H9 (cell line): Measurements from ENCODE around the gene UCKL1. TPM values are rescaled to one million over a fixed set of nuclear protein-coding genes. Genes with fewer than 3 reads are reported as not detected.

Experiments used
- DNase-seq: peaks from one replicate; pipeline ENCODE4 v3.0.0-alpha.2; 2017
- H2AFZ ChIP-seq: one replicate; pipeline ENCODE4 v1.6.1; 2013; ENCODE audit warnings: mild to moderate bottlenecking, low read length, control low read depth, moderate library complexity
- H2AK5ac ChIP-seq: 2 replicates; pipeline ENCODE4 v1.6.1; 2013; ENCODE audit warnings: low read length, control low read depth, mixed read lengths; ENCODE audit not compliant: insufficient read length
- H2BK120ac ChIP-seq: one replicate; pipeline ENCODE4 v1.6.1; 2013; ENCODE audit warnings: low read depth, mild to moderate bottlenecking, low read length, control low read depth, inconsistent platforms; ENCODE audit not compliant: poor library complexity, severe bottlenecking
- H2BK12ac ChIP-seq: 2 replicates; pipeline ENCODE4 v1.6.1; 2013; ENCODE audit warnings: low read length, control low read depth, mixed read lengths, low read depth; ENCODE audit not compliant: insufficient read length
- H2BK15ac ChIP-seq: 2 replicates; pipeline ENCODE4 v1.6.1; 2013; ENCODE audit warnings: low read depth, low read length, control low read depth
- H2BK20ac ChIP-seq: one replicate; pipeline ENCODE4 v1.6.1; 2013; ENCODE audit warnings: low read depth, mild to moderate bottlenecking, low read length, control low read depth, inconsistent platforms; ENCODE audit not compliant: poor library complexity, severe bottlenecking
- H2BK5ac ChIP-seq: 2 replicates; pipeline ENCODE4 v1.6.1; 2013; ENCODE audit warnings: low read length, control low read depth, mixed read lengths; ENCODE audit not compliant: insufficient read length
- H3K14ac ChIP-seq: 2 replicates; pipeline ENCODE4 v1.6.1; 2013; ENCODE audit warnings: low read length, control low read depth; ENCODE audit not compliant: insufficient read depth
- H3K18ac ChIP-seq: 2 replicates; pipeline ENCODE4 v1.6.1; 2013; ENCODE audit warnings: low read depth, mild to moderate bottlenecking, mixed read lengths, low read length, control low read depth; ENCODE audit not compliant: insufficient read length
- H3K23ac ChIP-seq: 2 replicates; pipeline ENCODE4 v1.6.1; 2013; ENCODE audit warnings: low read length, control low read depth, mixed read lengths, low read depth; ENCODE audit not compliant: insufficient read length
- H3K23me2 ChIP-seq: 2 replicates; pipeline ENCODE4 v1.6.1; 2013; ENCODE audit warnings: low read depth, mild to moderate bottlenecking, mixed read lengths, low read length, control low read depth; ENCODE audit not compliant: insufficient read length, poor library complexity, severe bottlenecking
- H3K27ac ChIP-seq: 2 replicates; pipeline ENCODE4 v1.5.1; 2013; ENCODE audit warnings: low read length, control low read depth, mixed read lengths, low read depth; ENCODE audit not compliant: insufficient read length
- H3K27me3 ChIP-seq: 2 replicates; pipeline ENCODE4 v1.6.1; 2013; ENCODE audit warnings: low read length, control low read depth, inconsistent platforms; ENCODE audit not compliant: insufficient read depth
- H3K4ac ChIP-seq: 2 replicates; pipeline ENCODE4 v1.6.1; 2013; ENCODE audit warnings: low read depth, mild to moderate bottlenecking, control low read depth, inconsistent platforms, low read length, moderate library complexity
- H3K4me1 ChIP-seq: 2 replicates; pipeline ENCODE4 v1.6.1; 2013; ENCODE audit warnings: low read length, control low read depth, inconsistent platforms; ENCODE audit not compliant: insufficient read depth
- H3K4me2 ChIP-seq: 2 replicates; pipeline ENCODE4 v1.6.1; 2013; ENCODE audit warnings: low read length, control low read depth, mixed read lengths; ENCODE audit not compliant: insufficient read length, insufficient read depth
- H3K56ac ChIP-seq: 2 replicates; pipeline ENCODE4 v1.6.1; 2013; ENCODE audit warnings: low read depth, mild to moderate bottlenecking, mixed read lengths, low read length, control low read depth; ENCODE audit not compliant: insufficient read length
- H3K79me1 ChIP-seq: 2 replicates; pipeline ENCODE4 v1.6.1; 2013; ENCODE audit warnings: low read depth, mild to moderate bottlenecking, moderate library complexity, low read length, control low read depth, inconsistent platforms; ENCODE audit not compliant: insufficient read depth, poor library complexity, severe bottlenecking
- H3K79me2 ChIP-seq: 2 replicates; pipeline ENCODE4 v1.6.1; 2013; ENCODE audit warnings: low read length, control low read depth, inconsistent platforms; ENCODE audit not compliant: insufficient read depth
- H3K9ac ChIP-seq: 2 replicates; pipeline ENCODE4 v1.6.1; 2013; ENCODE audit warnings: low read length, control low read depth, mixed read lengths; ENCODE audit not compliant: insufficient read length; ENCODE audit errors: extremely low read depth
- H3K9me3 ChIP-seq: one replicate; pipeline ENCODE4 v1.6.1; 2013; ENCODE audit warnings: low read depth, low read length, inconsistent platforms; ENCODE audit not compliant: control insufficient read depth
- H3T11ph ChIP-seq: one replicate; pipeline ENCODE4 v1.6.1; 2013; ENCODE audit warnings: mild to moderate bottlenecking, low read length, control low read depth, inconsistent platforms
- H4K20me1 ChIP-seq: one replicate; pipeline ENCODE4 v1.6.1; 2013; ENCODE audit not compliant: control insufficient read depth, insufficient read length, insufficient read depth
- H4K5ac ChIP-seq: 2 replicates; pipeline ENCODE4 v1.6.1; 2013; ENCODE audit warnings: low read depth, mild to moderate bottlenecking, mixed read lengths, low read length, control low read depth; ENCODE audit not compliant: insufficient read length
- H4K8ac ChIP-seq: replicated peaks from 2 replicates; pipeline ENCODE4 v1.6.1; 2013; ENCODE audit warnings: low read length, control low read depth, mixed read lengths, low read depth; ENCODE audit not compliant: insufficient read length
- H4K91ac ChIP-seq: 2 replicates; pipeline ENCODE4 v1.6.1; 2013; ENCODE audit warnings: low read depth, mild to moderate bottlenecking, moderate library complexity, mixed read lengths, low read length, control low read depth; ENCODE audit not compliant: insufficient read length
- H3K27ac Mint-ChIP-seq, 3 experiments: 2 replicates in 2 of 3; 3 replicates in 1 of 3; pipeline ENCODE4 v1.8.0; 2020 to 2021; ENCODE audit warnings: mixed read lengths in 3 of 3, mild to moderate bottlenecking in 1 of 3, moderate library complexity in 1 of 3
- H3K27me3 Mint-ChIP-seq: 2 replicates; pipeline ENCODE4 v1.8.0; 2021; ENCODE audit warnings: low read depth, mild to moderate bottlenecking, moderate library complexity, mixed read lengths
- H3K36me3 Mint-ChIP-seq, 3 experiments: 2 replicates in 2 of 3; 3 replicates in 1 of 3; pipeline ENCODE4 v1.8.0; 2020 to 2021; ENCODE audit warnings: low read depth in 3 of 3, mixed read lengths in 3 of 3; ENCODE audit not compliant: insufficient read depth in 1 of 3
- H3K4me1 Mint-ChIP-seq, 2 experiments: 2 replicates each; pipeline ENCODE4 v1.8.0; 2020; ENCODE audit warnings: mixed read lengths in 2 of 2
- H3K4me3 Mint-ChIP-seq, 2 experiments: 2 replicates in 1 of 2; 3 replicates in 1 of 2; pipeline ENCODE4 v1.8.0; 2020 to 2021; ENCODE audit warnings: mild to moderate bottlenecking in 2 of 2, mixed read lengths in 2 of 2, moderate library complexity in 1 of 2
- H3K9me3 Mint-ChIP-seq, 2 experiments: 2 replicates in 1 of 2; 3 replicates in 1 of 2; pipeline ENCODE4 v1.8.0; 2020; ENCODE audit warnings: mild to moderate bottlenecking in 2 of 2, mixed read lengths in 2 of 2, moderate library complexity in 1 of 2
- WGBS: extraction: QIAGEN DNeasy Blood & Tissue Kit; methylation state at CpG from one replicate; pipeline ENCODE4 v1.1.7; 2013; ENCODE audit warnings: missing lambda C conversion rate, low lambda C conversion rate, mixed read lengths; ENCODE audit not compliant: insufficient read length; ENCODE audit errors: extremely low coverage; 5-methylcytosine and 5-hydroxymethylcytosine counted together
- total RNA-seq: library from RNA; stranded (reverse); gene quantifications from 2 replicates; pipeline ENCODE4 v1.2.1, GENCODE V29; 2021
- TF ChIP-seq, protein P1 (sequence below): fragments of 200-600 bp; sonication (generic); conservative IDR thresholded peaks from 3 replicates; pipeline ENCODE4 v1.8.0; 2021; ENCODE audit warnings: antibody characterized with exemption, mild to moderate bottlenecking

The UCKL1 gene
- total RNA-seq, 1 experiment from 2014 or later = 40.9 TPM

DNA sequence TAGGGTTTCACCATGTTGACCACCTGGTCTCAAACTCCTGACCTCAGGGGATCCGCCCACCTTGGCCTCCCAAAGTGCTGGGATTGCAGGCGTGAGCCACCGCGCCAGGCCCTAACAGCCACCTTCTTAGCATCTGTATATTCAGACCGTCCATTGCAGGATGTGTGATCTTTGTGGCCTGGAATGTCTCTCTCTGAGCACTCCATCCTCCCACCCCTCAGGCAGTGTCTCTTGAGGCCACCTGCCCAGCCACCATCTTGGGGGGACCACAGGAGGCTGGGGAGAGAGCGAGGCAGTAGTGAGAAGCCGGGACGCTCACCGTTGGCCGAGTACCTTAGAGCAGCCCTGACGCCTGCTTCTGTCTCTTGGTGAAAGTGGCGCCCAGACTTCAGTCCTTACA, 42.4 kb downstream of the UCKL1 start:
- Histone ChIP-seq H4K20me1 (no peaks in the 10 kb centered on the region), H3T11ph (no peak overlapping the region), H2AK5ac (no peak overlapping the region), H3K18ac (no peak overlapping the region), H3K27me3 (no peaks in the 10 kb centered on the region), H3K23me2 (no peaks in the 10 kb centered on the region), H2BK15ac (no peak overlapping the region), H4K5ac (no peak overlapping the region), H3K14ac (no peak overlapping the region), H2BK5ac (no peak overlapping the region), H3K23ac (no peak overlapping the region), H2BK12ac (no peak overlapping the region), H3K27ac (no peak overlapping the region), H3K4me1 (no peaks in the 10 kb centered on the region), H2BK20ac (no peak overlapping the region), H2BK120ac (no peak overlapping the region), H4K8ac (no peak overlapping the region), H3K9me3 (no peaks in the 10 kb centered on the region), H3K4ac (no peak overlapping the region), H3K79me1 (no peaks in the 10 kb centered on the region), H3K56ac (no peak overlapping the region), H3K4me2 (no peak overlapping the region), H2AFZ (no peak overlapping the region), H3K79me2 (no peaks in the 10 kb centered on the region; the same call in 1 of the 2 replicates), H4K91ac (no peak overlapping the region), H3K9ac (no peak overlapping the region)
- Mint-ChIP-seq H3K27me3 (no peaks in the 10 kb centered on the region), H3K27ac (no peak overlapping the region; a peak in 1 of 7 replicates), H3K4me3 (no peak overlapping the region), H3K36me3 (peaks cover 15 to 23% (median 17%) of the 10 kb centered on the region in 3 experiments; a peak in 6 of 7 replicates), H3K9me3 (peaks cover 5 to 9% of the 10 kb centered on the region in 2 experiments; a peak in 4 of 5 replicates), H3K4me1 (peaks cover 16 to 19% of the 10 kb centered on the region in 2 experiments)
- WGBS = no CpG with 5 or more reads among the region's 12 CpGs
- no peak for DNase-seq
- TF ChIP-seq, protein P1, sequence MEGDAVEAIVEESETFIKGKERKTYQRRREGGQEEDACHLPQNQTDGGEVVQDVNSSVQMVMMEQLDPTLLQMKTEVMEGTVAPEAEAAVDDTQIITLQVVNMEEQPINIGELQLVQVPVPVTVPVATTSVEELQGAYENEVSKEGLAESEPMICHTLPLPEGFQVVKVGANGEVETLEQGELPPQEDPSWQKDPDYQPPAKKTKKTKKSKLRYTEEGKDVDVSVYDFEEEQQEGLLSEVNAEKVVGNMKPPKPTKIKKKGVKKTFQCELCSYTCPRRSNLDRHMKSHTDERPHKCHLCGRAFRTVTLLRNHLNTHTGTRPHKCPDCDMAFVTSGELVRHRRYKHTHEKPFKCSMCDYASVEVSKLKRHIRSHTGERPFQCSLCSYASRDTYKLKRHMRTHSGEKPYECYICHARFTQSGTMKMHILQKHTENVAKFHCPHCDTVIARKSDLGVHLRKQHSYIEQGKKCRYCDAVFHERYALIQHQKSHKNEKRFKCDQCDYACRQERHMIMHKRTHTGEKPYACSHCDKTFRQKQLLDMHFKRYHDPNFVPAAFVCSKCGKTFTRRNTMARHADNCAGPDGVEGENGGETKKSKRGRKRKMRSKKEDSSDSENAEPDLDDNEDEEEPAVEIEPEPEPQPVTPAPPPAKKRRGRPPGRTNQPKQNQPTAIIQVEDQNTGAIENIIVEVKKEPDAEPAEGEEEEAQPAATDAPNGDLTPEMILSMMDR = no peak
